Measurements from ENCODE around the gene ROR1.

The ROR1 gene

DNA sequence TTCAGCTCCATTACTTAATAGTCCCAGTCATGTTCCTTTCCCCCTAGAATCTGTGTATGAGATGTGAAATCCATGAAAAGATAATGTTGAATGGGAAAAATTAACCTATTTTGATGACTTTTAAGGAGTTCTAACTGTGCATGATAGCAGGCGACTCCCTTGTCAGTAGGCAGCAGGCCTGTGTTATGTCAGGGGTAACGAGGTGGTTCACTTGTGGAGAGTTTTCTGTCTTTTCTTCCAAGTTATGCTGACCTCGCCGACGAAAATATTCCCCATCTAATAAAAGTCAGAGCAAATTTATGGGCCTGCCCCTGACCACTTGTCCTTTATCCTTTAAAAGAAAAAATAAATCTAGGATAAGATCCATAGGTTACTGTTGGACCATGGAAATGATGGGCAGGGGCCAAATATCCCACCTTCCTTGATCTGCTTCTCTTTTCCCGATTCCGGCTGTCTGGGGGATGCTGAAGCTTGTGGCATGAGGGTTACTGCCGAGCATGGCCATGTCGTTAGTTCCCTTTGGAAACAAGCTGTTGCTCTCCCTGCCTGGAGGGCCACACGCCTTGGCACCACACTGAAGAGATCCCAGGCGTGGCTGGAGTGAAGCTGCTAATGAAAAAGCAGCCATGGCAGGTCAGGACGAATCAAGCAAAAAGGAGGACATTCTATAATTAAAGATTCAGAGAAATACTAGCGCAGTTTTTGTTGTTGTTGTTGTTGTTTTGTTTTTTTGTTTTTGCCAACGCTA, 93.8 kb downstream of the ROR1 start:
- Histone ChIP-seq H3K4me3 (replicated peaks; ENCODE audit: low read depth, low read length) (no peak overlapping the region), H3K27me3 (replicated peaks; ENCODE audit: control insufficient read depth, insufficient read depth, low read length) (no peaks in the 10 kb centered on the region), H3K36me3 (ENCODE audit: control insufficient read depth, insufficient read depth, low read length) (no peaks in the 10 kb centered on the region)
- TF ChIP-seq, protein P1, sequence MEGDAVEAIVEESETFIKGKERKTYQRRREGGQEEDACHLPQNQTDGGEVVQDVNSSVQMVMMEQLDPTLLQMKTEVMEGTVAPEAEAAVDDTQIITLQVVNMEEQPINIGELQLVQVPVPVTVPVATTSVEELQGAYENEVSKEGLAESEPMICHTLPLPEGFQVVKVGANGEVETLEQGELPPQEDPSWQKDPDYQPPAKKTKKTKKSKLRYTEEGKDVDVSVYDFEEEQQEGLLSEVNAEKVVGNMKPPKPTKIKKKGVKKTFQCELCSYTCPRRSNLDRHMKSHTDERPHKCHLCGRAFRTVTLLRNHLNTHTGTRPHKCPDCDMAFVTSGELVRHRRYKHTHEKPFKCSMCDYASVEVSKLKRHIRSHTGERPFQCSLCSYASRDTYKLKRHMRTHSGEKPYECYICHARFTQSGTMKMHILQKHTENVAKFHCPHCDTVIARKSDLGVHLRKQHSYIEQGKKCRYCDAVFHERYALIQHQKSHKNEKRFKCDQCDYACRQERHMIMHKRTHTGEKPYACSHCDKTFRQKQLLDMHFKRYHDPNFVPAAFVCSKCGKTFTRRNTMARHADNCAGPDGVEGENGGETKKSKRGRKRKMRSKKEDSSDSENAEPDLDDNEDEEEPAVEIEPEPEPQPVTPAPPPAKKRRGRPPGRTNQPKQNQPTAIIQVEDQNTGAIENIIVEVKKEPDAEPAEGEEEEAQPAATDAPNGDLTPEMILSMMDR (IDR thresholded peaks at IDR 0.05; ENCODE audit: insufficient read depth, low read length, poor library complexity, severe bottlenecking), result no peak
- no peak for DNase-seq (ENCODE audit: extremely low read depth, insufficient read length)

DNA sequence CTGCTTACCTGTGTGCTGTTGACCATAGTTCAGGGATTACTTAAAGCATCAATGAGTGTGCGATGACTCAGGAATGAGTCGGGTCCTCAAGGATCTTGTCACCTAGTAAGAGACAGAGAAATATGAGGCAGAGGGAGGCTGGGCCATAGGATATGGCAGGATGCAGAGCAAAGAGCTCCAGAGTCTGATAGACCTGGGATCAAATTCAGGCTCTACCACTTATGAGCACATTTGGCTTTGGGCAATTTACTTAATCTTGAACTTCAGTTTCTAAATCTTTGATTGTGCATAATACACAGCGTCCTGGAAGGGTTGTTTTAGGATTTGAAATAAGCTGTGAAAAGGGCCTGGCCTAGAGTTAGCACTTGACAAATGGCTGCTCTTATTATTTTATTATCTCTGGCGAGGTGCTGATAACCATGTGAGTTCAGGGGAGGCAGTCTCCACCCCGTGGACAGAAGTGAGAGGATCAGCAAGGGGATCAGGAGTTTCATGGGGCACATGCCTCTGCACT, 94.5 kb downstream of the ROR1 start:
- no peaks in the 10 kb centered on the region for H3K36me3 ChIP-seq (ENCODE audit: control insufficient read depth, insufficient read depth, low read length)
- no peak overlapping the region for H3K4me3 ChIP-seq (replicated peaks; ENCODE audit: low read depth, low read length)
- TF ChIP-seq, protein P1 (IDR thresholded peaks at IDR 0.05; ENCODE audit: insufficient read depth, low read length, poor library complexity, severe bottlenecking), result no peak
- no peaks in the 10 kb centered on the region for H3K27me3 ChIP-seq (replicated peaks; ENCODE audit: control insufficient read depth, insufficient read depth, low read length)
- DNase-seq (ENCODE audit: extremely low read depth, insufficient read length), result no peak

DNA sequence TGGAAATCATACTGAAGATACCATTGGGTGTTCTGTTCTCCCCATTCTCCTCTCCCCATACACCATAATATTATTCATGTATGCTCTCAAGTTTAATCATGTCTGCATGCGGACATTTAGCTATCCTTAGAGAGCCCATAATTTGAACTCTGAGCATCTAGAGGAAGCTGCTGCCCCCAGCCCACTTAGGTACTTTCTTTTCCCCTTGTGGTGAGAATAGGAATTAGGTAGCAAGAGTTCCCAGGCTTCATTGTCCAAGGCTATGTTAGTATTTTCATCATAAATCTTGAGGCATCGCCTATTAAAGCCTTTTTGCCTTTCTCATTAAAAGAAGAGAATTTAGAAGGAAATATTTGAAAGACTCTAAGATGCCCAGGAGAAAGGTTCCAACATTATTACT, 96.3 kb downstream of the ROR1 start:
- no peak overlapping the region for H3K4me3 ChIP-seq (replicated peaks; ENCODE audit: low read depth, low read length)
- no peaks in the 10 kb centered on the region for H3K27me3 ChIP-seq (replicated peaks; ENCODE audit: control insufficient read depth, insufficient read depth, low read length)
- TF ChIP-seq, protein P1 (IDR thresholded peaks at IDR 0.05; ENCODE audit: insufficient read depth, low read length, poor library complexity, severe bottlenecking), result no peak
- DNase-seq (ENCODE audit: extremely low read depth, insufficient read length), result no peak
- H3K36me3 ChIP-seq (ENCODE audit: control insufficient read depth, insufficient read depth, low read length), result no peaks in the 10 kb centered on the region

DNA sequence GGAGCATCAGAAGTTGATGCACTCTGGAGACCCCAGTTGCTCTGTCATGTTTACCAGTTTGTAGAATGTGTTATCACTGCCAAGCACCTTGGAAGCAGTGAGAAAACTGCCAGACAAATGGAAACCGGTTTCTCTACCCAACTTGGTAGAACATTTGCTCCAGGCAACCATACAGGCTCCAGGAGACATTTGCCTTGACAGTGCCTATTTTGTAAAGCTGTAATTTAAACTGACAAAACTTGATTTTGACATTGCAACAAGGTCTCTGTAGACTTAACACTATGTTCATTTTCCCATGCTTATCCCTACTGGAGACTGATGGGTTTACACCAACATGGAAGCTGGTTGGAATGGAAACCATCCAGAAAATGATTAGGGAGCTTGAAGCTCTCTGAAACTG, 97.6 kb downstream of the ROR1 start:
- Histone ChIP-seq H3K36me3 (ENCODE audit: control insufficient read depth, insufficient read depth, low read length) (no peaks in the 10 kb centered on the region), H3K27me3 (replicated peaks; ENCODE audit: control insufficient read depth, insufficient read depth, low read length) (no peaks in the 10 kb centered on the region), H3K4me3 (replicated peaks; ENCODE audit: low read depth, low read length) (no peak overlapping the region)
- TF ChIP-seq, protein P1 (IDR thresholded peaks at IDR 0.05; ENCODE audit: insufficient read depth, low read length, poor library complexity, severe bottlenecking), result no peak
- no peak for DNase-seq (ENCODE audit: extremely low read depth, insufficient read length)

DNA sequence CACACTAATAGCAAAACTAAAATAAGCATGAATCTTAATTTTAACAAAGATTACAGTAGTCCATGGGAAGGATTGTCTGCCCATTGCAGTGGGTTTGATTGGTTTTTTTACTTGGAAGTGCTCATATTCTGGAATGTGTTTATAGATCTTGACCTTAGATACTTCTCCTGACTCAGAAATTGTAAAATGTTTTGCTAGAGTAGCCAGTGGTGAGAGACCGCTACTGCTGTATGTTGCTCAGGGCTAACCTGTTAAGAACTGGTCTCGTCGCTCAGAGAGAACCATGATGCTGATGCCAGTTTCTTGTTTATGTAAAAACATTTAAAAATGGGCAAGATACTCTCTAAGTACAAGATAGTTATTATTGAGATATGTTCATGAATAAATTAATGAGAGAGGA, 99.9 kb downstream of the ROR1 start:
- Histone ChIP-seq H3K27me3 (replicated peaks; ENCODE audit: control insufficient read depth, insufficient read depth, low read length) (no peaks in the 10 kb centered on the region), H3K36me3 (ENCODE audit: control insufficient read depth, insufficient read depth, low read length) (no peaks in the 10 kb centered on the region), H3K4me3 (replicated peaks; ENCODE audit: low read depth, low read length) (no peak overlapping the region)
- no peak for DNase-seq (ENCODE audit: extremely low read depth, insufficient read length)
- TF ChIP-seq, protein P1 (IDR thresholded peaks at IDR 0.05; ENCODE audit: insufficient read depth, low read length, poor library complexity, severe bottlenecking), result no peak

All from GM06990 (cell line).